ENCODE measurements around the gene SLC1A2.

Gene SLC1A2

GRCh38 chr11:35286126-35286525, 133.2 kb downstream of the SLC1A2 start:
- Histone ChIP-seq H3K36me3 (replicated peaks) (no peaks in the 10 kb centered on the region), H3K4me3 (ENCODE audit: low read depth, low read length) (no peak overlapping the region), H3K27me3 (replicated peaks) (no peaks in the 10 kb centered on the region), H3K27ac (no peak overlapping the region)
- no peak for TF ChIP-seq CTCF (IDR thresholded peaks at IDR 0.05; ENCODE audit: low read depth, low read length, missing control alignments)
- in situ Hi-C loops (cut with HindIII; ENCODE audit: low pct_ligation_motif_present, low sequenced_read_pairs): no loop called here
- no peak for DNase-seq

- TF ChIP-seq CTCF (IDR thresholded peaks at IDR 0.05; ENCODE audit: low read depth, low read length, missing control alignments): no peak
- Histone ChIP-seq H3K36me3 (replicated peaks) (no peaks in the 10 kb centered on the region), H3K4me3 (ENCODE audit: low read depth, low read length) (no peak overlapping the region), H3K27me3 (replicated peaks) (no peaks in the 10 kb centered on the region), H3K27ac (no peak overlapping the region)
- in situ Hi-C loops (cut with HindIII; ENCODE audit: low pct_ligation_motif_present, low sequenced_read_pairs): no loop called here
- DNase-seq: no peak
These were observed 133.9 kb downstream of the SLC1A2 start for GRCh38 chr11:35285471-35285870.

- peak; percentile 57 for DNase-seq
- in situ Hi-C loops (cut with HindIII; ENCODE audit: low pct_ligation_motif_present, low sequenced_read_pairs): no loop called here
- TF ChIP-seq CTCF (IDR thresholded peaks at IDR 0.05; ENCODE audit: low read depth, low read length, missing control alignments): no peak
These were observed 137.0 kb downstream of the SLC1A2 start for GRCh38 chr11:35282221-35282882.

GRCh38 chr11:35281169-35281688, 138.1 kb downstream of the SLC1A2 start:
- Histone ChIP-seq H3K36me3 (replicated peaks) (no peaks in the 10 kb centered on the region), H3K27ac (no peak overlapping the region), H3K4me3 (ENCODE audit: low read depth, low read length) (no peak overlapping the region), H3K27me3 (replicated peaks) (no peaks in the 10 kb centered on the region)
- no peak for TF ChIP-seq CTCF (IDR thresholded peaks at IDR 0.05; ENCODE audit: low read depth, low read length, missing control alignments)
- no peak for DNase-seq
- in situ Hi-C loops (cut with HindIII; ENCODE audit: low pct_ligation_motif_present, low sequenced_read_pairs): no loop called here

More at GRCh38 chr11:35282221-35282882, 137.0 kb downstream of the SLC1A2 start:
- Histone ChIP-seq H3K4me3 (ENCODE audit: low read depth, low read length) (no peak overlapping the region), H3K27ac (no peak overlapping the region), H3K27me3 (replicated peaks) (no peaks in the 10 kb centered on the region), H3K36me3 (replicated peaks) (no peaks in the 10 kb centered on the region)

GRCh38 chr11:35280727-35281126, 138.6 kb downstream of the SLC1A2 start:
- in situ Hi-C loops (cut with HindIII; ENCODE audit: low pct_ligation_motif_present, low sequenced_read_pairs): no loop called here
- H3K4me3 ChIP-seq (ENCODE audit: low read depth, low read length): no peak overlapping the region
- no peaks in the 10 kb centered on the region for H3K36me3 ChIP-seq (replicated peaks)
- no peak overlapping the region for H3K27ac ChIP-seq
- no peak for DNase-seq
- TF ChIP-seq CTCF (IDR thresholded peaks at IDR 0.05; ENCODE audit: low read depth, low read length, missing control alignments): no peak
- H3K27me3 ChIP-seq (replicated peaks): no peaks in the 10 kb centered on the region

GRCh38 chr11:35277827-35278226, 141.5 kb downstream of the SLC1A2 start:
- no peak for DNase-seq
- no peaks in the 10 kb centered on the region for H3K27me3 ChIP-seq (replicated peaks)
- no peaks in the 10 kb centered on the region for H3K36me3 ChIP-seq (replicated peaks)
- no peak overlapping the region for H3K27ac ChIP-seq
- in situ Hi-C loops (cut with HindIII; ENCODE audit: low pct_ligation_motif_present, low sequenced_read_pairs): no loop called here
- no peak overlapping the region for H3K4me3 ChIP-seq (ENCODE audit: low read depth, low read length)
- no peak for TF ChIP-seq CTCF (IDR thresholded peaks at IDR 0.05; ENCODE audit: low read depth, low read length, missing control alignments)
